ENCODE results near the gene PAK5.

GRCh38 chr20:9493803-9494202 lies 345.1 kb downstream of the PAK5 start:
- TF ChIP-seq CTCF (IDR thresholded peaks at IDR 0.05; ENCODE audit: low read depth, low read length, missing input control) (no peak), NR2F2 (IDR thresholded peaks at IDR 0.05) (no peak), FOXA1 (IDR thresholded peaks at IDR 0.05) (no peak), EGR1 (IDR thresholded peaks at IDR 0.05; ENCODE audit: low read depth in 2 of 2) (no peak)
